K562 (cell line): ENCODE results near the gene RRH. TPM values are rescaled to one million over a fixed set of nuclear protein-coding genes. Genes with fewer than 3 reads are reported as not detected.

Source experiments
- ARID3A ChIP-seq: IDR thresholded peaks from 2 replicates; pipeline ENCODE4 v1.6.1; 2012; ENCODE audit warnings: low read depth, low read length, improper control_type of control experiment, borderline replicate concordance
- CBX5 ChIP-seq: IDR thresholded peaks from 2 replicates; pipeline ENCODE4 v1.6.1; 2014; ENCODE audit warnings: low read depth, borderline replicate concordance
- E2F4 ChIP-seq: sonication (generic); formaldehyde crosslinking; IDR thresholded peaks from 2 replicates; pipeline ENCODE4 v1.8.0; 2022; ENCODE audit warnings: mild to moderate bottlenecking, low read depth, missing genetic modification reagents
- FOS ChIP-seq: IDR thresholded peaks from 3 replicates; pipeline ENCODE4 v1.6.1; 2011; ENCODE audit not compliant: insufficient read length; ENCODE audit errors: extremely low read depth
- GABPA ChIP-seq: fragments of 200-800 bp; sonication (Bioruptor generic); conservative IDR thresholded peaks from 2 replicates; pipeline ENCODE4 v1.6.1; 2016; ENCODE audit warnings: low read depth, missing genetic modification characterization, missing compliant biosample characterization
- MIER1 ChIP-seq: fragments of 450-650 bp; IDR thresholded peaks from 2 replicates; pipeline ENCODE4 v1.6.1; 2016; ENCODE audit warnings: antibody characterized with exemption, mild to moderate bottlenecking, low read depth
- MTA2 ChIP-seq: fragments of 450-650 bp; IDR thresholded peaks from 2 replicates; pipeline ENCODE4 v1.6.1; 2016; ENCODE audit warnings: low read depth
- NFXL1 ChIP-seq: fragments of 450-650 bp; formaldehyde crosslinking; IDR thresholded peaks from 2 replicates; pipeline ENCODE4 v1.4.0; 2021; ENCODE audit warnings: mild to moderate bottlenecking
- NUFIP1 ChIP-seq: fragments of 450-650 bp; IDR thresholded peaks from 2 replicates; pipeline ENCODE4 v1.6.1; 2018; ENCODE audit not compliant: partially characterized antibody
- PTTG1 ChIP-seq: fragments of 450-650 bp; IDR thresholded peaks from 2 replicates; pipeline ENCODE4 v1.6.1; 2016; ENCODE audit warnings: low read depth, mild to moderate bottlenecking, missing genetic modification characterization, missing compliant biosample characterization
- SMARCA4 ChIP-seq: fragments of 450-650 bp; IDR thresholded peaks from 2 replicates; pipeline ENCODE4 v1.6.1; 2016
- STAT6 ChIP-seq: sonication (generic); formaldehyde crosslinking; IDR thresholded peaks from 2 replicates; pipeline ENCODE4 v1.8.1; 2023; ENCODE audit warnings: mild to moderate bottlenecking, missing genetic modification reagents
- XRCC5 ChIP-seq: fragments of 200-400 bp; formaldehyde crosslinking; IDR thresholded peaks from 2 replicates; pipeline ENCODE4 v1.6.1; 2017; ENCODE audit warnings: low read depth, mild to moderate bottlenecking, low read length
- ZC3H4 ChIP-seq: sonication (generic); formaldehyde crosslinking; IDR thresholded peaks from 2 replicates; pipeline ENCODE4 v1.9.0; 2021; ENCODE audit warnings: missing genetic modification reagents, borderline replicate concordance
- ZKSCAN3 ChIP-seq: fragments of 250-450 bp; sonication (Bioruptor Pico); IDR thresholded peaks from 2 replicates; pipeline ENCODE4 v1.4.0; 2020
- ZNF507 ChIP-seq: conservative IDR thresholded peaks from 2 replicates; pipeline ENCODE4 v1.6.1; 2017; ENCODE audit warnings: missing genetic modification characterization, missing compliant biosample characterization
- ZNF644 ChIP-seq: fragments of 200-800 bp; sonication (Bioruptor generic); IDR thresholded peaks from 2 replicates; pipeline ENCODE4 v1.6.1; 2016; ENCODE audit warnings: low read depth, missing genetic modification characterization, missing compliant biosample characterization
- polyA plus RNA-seq, 8 experiments: library from polyadenylated mRNA; depleted of rRNA in 4 of 8; stranded (reverse) in 5 of 8; unstranded in 3 of 8; fragments of >200 nt; fragmentation: Nextera tagmentation in 2 of 8; fragmentation: Illumina TruSeq in 1 of 8; extraction: Ambion mirVana in 2 of 8; extraction: Trizol in 1 of 8; gene quantifications; 2 replicates each; pipeline versions ENCODE4 v1.2.1 to v1.2.3, GENCODE V29; 2011 to 2014; ENCODE audit warnings: inconsistent platforms in 1 of 8, missing spikeins in 1 of 8
- total RNA-seq, 7 experiments: library from RNA; depleted of rRNA in 6 of 7; stranded (reverse); fragments of >200 nt in 6 of 7; fragmentation: Illumina TruSeq in 2 of 7; extraction: Trizol in 2 of 7; gene quantifications; 2 replicates each; pipeline versions ENCODE4 v1.2.1 to v1.2.3, GENCODE V29; 2011 to 2021; ENCODE audit warnings: low replicate concordance in 1 of 7
- TF ChIP-seq, protein P1 (sequence below): fragments of 250-450 bp; sonication (Bioruptor Pico); IDR thresholded peaks from 2 replicates; pipeline ENCODE4 v1.8.0; 2021; ENCODE audit warnings: moderate library complexity, mild to moderate bottlenecking, inconsistent platforms
- TF ChIP-seq, protein P2 (sequence below): sonication (generic); formaldehyde crosslinking; IDR thresholded peaks from 2 replicates; pipeline ENCODE4 v1.8.1; 2022; ENCODE audit warnings: missing genetic modification reagents

The RRH gene
- total and polyA plus RNA-seq, 9 of the 15 experiments (the other 6 are each of a cell fraction or from before 2014, with no cell fraction given) = 0.04 to 0.31 (median 0.12) TPM; not detected in 3

DNA sequence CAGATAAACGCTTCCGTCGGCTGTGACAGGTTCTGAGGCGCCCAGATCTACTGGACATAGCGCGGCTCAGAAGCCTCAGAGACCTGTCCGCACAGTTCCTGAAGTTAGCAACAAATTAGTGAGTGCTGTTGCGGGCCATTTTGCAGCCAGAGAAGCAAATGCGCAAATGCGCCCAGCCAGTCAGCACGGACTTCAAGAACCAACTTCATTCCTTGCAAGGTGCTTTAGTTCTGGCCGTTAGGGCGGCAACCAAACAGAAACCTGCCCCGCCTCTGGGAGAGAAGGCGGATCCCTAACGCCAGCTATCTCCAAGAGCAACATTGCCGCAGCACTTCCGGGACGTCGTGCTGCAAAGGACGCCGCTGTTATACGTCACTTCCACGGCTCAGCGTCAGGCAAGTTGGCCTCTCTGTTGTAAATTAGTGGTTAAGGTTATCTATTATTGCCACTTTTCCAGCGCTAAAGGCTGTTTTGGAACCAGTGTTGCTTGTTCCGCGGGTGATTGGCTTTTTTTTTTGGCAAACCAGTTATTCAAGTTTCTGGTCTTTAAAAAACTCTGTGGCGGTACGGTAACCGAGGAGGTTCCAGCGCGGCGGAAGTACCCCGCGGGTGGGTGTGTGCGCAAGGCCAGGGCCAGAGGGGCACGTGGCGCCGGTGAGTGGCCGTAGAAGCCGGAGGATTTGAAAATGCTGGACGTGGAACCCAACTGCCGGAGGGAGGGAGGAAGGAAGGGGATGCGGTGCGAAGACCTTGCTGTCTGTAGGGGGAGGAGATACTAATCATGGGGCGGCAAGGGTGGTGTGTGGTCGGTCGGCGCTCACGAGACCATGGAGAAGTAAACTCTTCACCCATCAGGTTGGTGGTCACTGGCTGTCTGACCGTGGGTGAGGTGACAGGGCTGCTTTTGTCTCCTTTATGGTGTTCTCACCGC lies 12.4 kb upstream of the RRH start, which contains the start of gene GAR1 (continued):
- no peak for TF ChIP-seq ZNF644
- no peak; the same call in 1 of the 2 replicates for TF ChIP-seq CBX5
- no peak for TF ChIP-seq MTA2
- TF ChIP-seq NFXL1 (CRISPR knock-in tag) = no peak
- TF ChIP-seq MIER1 = no peak
- no peak for TF ChIP-seq ZC3H4
- no peak for TF ChIP-seq ZNF507 (tag)
- TF ChIP-seq PTTG1 (tag) = no peak
- peak; percentile 57 for TF ChIP-seq XRCC5
- TF ChIP-seq SMARCA4 = no peak; the same call in 1 of the 2 replicates
- no peak; the same call in 1 of the 2 replicates for TF ChIP-seq STAT6 (CRISPR knock-in tag)
- TF ChIP-seq FOS = no peak
- TF ChIP-seq NUFIP1 = no peak
- TF ChIP-seq, protein P1, sequence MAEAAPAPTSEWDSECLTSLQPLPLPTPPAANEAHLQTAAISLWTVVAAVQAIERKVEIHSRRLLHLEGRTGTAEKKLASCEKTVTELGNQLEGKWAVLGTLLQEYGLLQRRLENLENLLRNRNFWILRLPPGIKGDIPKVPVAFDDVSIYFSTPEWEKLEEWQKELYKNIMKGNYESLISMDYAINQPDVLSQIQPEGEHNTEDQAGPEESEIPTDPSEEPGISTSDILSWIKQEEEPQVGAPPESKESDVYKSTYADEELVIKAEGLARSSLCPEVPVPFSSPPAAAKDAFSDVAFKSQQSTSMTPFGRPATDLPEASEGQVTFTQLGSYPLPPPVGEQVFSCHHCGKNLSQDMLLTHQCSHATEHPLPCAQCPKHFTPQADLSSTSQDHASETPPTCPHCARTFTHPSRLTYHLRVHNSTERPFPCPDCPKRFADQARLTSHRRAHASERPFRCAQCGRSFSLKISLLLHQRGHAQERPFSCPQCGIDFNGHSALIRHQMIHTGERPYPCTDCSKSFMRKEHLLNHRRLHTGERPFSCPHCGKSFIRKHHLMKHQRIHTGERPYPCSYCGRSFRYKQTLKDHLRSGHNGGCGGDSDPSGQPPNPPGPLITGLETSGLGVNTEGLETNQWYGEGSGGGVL (CRISPR knock-in tag) = no peak
- TF ChIP-seq ARID3A = no peak
- no peak for TF ChIP-seq E2F4
- TF ChIP-seq, protein P2, sequence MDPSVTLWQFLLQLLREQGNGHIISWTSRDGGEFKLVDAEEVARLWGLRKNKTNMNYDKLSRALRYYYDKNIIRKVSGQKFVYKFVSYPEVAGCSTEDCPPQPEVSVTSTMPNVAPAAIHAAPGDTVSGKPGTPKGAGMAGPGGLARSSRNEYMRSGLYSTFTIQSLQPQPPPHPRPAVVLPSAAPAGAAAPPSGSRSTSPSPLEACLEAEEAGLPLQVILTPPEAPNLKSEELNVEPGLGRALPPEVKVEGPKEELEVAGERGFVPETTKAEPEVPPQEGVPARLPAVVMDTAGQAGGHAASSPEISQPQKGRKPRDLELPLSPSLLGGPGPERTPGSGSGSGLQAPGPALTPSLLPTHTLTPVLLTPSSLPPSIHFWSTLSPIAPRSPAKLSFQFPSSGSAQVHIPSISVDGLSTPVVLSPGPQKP (CRISPR knock-in tag) = no peak
- peak; percentile 97 for TF ChIP-seq GABPA (tag)
- TF ChIP-seq ZKSCAN3 (CRISPR knock-in tag) = no peak
